Posterior vena cava (tissue), 2 donors: ENCODE data around the gene SHB. TPM values are rescaled to one million over a fixed set of nuclear protein-coding genes. Genes with fewer than 3 reads are reported as not detected.
A peak's percentile ranks its signal among the peaks of the same experiment; 100 is the strongest.

Experiments used
- DNase-seq: peaks from one replicate; pipeline ENCODE4 v3.0.0-alpha.2; 2020; ENCODE audit warnings: low spot score
- intact Hi-C, 2 donors: fragments of 100-400 bp; cut with DNase I; formaldehyde crosslinking; loops; one replicate each; pipeline versions ENCODE4 v1.14.1 to v1.14.2; 2022 to 2023
- total RNA-seq, 2 donors: library from RNA; stranded (reverse); fragmentation: NEBNext Ultra II Directional; extraction: Animal tissue kit (Norgen Biotek cat#: 25700); gene quantifications; one replicate each; pipeline ENCODE4 v1.2.1, GENCODE V29; 2021
- donor health status: DM: yes; HTN: yes; CAD: no.
- donor health status: DM: yes; HTN: yes; CAD: no.

Gene SHB
- total RNA-seq, 2 donors from 2014 or later = 18.7 to 23.0 TPM

- no peak for DNase-seq
- intact Hi-C loops = loop anchor here in 1 of 2 donors (10.0 kb wide), 1 partner anchor 286 kb away; no protein-coding TSS in a partner anchor
These were observed 49.9 kb downstream of the SHB start for GRCh38 chr9:38018958-38019602.

- intact Hi-C loops = loop anchor here in 1 of 2 donors (10.0 kb wide), 1 partner anchor 286 kb away; no protein-coding TSS in a partner anchor
- no peak for DNase-seq
These were observed 50.6 kb downstream of the SHB start for GRCh38 chr9:38018241-38018957.

DNA sequence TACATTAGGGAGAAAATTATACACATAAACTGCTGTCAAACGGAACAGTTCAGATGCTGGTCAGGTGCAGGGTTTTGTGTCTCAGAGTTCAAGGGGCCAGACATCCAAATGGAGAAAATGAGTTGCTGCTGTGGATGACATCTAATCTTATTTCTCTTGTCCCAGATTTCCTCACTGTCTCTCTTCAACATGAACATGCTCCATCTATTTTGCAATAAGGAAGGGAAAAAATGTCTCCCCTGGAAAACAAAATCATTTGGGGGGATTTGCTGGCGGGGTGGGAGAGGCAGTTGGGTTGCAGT is 51.2 kb downstream of the SHB start:
- DNase-seq = no peak
- intact Hi-C loops = loop anchor here in 1 of 2 donors (10.0 kb wide), 1 partner anchor 287 kb away; no protein-coding TSS in a partner anchor

GRCh38 chr9:38017149-38017884 is 51.7 kb downstream of the SHB start:
- intact Hi-C loops = loop anchor here in 1 of 2 donors (10.0 kb wide), 1 partner anchor 287 kb away; no protein-coding TSS in a partner anchor

DNA sequence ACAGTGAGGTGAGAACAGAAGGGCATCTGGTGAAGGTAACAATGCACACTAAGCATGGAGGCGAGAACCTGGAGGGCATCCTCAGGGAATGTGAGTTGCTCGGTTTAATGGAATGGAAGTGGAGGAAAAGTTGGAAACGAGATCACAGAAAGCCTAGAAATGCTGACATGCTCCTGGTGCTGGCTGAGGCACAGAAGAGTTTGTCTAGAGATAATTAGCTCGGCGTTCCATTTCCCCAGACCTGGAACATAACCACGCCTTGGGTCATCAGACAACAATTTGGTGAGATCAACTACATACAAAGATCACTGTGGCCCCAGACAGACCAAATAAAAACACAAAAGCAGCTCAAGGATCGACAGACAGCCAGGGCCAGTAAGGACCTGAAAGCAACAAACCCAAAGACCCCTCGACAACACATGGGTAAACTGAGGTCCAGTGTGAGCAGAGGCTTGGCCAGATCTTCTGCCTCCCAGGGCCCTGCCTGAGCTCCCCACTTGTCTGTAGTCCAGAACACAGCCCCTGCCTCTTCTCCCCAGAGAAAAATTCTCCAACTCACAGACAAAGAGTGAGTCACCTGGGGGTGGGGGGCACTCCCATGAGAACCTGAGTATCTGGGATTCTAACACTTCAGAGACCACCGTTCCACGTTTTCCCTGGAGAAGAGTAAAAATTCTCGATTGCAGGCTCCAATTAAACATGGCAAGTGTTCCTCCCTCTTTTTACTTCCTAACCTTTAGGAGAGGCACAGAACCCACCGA is 52.5 kb downstream of the SHB start:
- intact Hi-C loops = loop anchor here in 1 of 2 donors (10.0 kb wide), 1 partner anchor 288 kb away; no protein-coding TSS in a partner anchor
- DNase-seq = no peak

More at GRCh38 chr9:38017149-38017884, 51.7 kb downstream of the SHB start:
- DNase-seq = no peak

DNA sequence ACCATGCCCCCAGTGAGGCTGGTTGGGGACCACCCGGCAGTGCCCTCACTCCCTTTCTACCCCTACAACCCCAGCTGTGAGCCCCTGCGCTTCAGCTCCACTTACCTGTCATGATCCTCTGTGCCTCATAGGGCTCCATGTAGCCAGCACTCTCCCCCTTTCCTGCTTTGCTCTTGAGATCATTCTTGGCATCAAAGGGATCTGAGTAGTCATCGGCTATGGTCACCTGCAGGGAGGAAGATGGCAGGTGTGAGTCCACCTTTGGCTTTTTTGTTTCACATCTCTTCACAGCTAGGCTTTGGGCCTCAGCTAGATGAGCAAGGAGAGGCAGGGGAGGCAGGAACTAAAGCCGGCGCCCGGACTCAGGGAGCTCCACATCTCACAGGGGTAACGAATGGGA is 53.1 kb downstream of the SHB start:
- intact Hi-C loops = loop anchor here in 1 of 2 donors (10.0 kb wide), 1 partner anchor 289 kb away; no protein-coding TSS in a partner anchor

DNA sequence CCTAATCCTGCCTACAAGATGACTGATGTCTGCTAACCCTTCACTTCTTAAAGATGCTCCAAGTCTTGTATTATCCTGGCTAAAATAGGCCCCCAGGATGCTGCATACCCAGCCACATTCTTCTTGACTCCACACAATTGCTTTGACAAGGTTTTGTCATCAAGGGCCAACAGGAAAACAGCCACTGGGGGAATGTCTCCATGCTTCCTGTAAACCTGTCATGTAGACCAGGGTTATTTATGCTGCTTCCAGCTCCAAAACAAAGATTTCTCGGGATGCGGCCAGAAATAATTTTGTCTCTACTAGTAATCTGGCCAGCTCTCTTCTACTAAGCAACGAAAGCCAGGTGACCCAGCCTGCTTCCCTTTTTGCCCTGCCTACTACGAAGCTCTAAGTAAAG is 53.8 kb downstream of the SHB start:
- no peak for DNase-seq
- intact Hi-C loops = loop anchor here in 1 of 2 donors (10.0 kb wide), 1 partner anchor 290 kb away; no protein-coding TSS in a partner anchor

More for the DNA sequence above, 53.1 kb downstream of the SHB start:
- no peak for DNase-seq

DNA sequence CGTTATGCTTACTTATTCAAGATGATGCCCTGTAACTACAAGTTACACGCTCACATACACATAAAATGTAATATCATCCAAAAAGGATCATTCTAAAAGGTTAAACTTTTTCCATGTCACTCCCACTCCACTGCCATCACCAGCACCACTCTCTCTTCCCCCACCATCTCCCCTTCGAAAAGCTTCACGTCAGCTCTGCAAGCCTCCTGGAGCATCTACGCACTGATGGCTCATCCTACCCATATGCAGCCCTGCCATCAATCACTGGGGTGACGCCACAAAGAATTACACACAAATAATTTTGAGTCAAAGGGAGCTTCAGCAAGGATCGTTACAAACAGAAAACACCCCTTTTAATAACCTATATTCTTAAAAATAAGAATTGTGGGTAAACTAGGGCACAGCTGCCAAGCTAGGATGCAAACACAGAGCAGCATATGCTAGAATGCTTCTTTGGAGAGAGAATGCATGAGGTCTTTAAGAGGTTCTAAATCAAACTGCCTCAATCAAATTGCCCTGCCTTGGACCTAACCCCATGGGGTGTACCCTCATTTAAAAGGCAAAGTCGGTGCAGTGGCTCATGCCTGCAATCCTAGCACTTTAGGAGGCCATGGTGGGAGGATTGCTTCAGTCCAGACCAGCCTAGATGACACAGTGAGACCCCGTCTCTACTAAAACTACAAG is 56.1 kb downstream of the SHB start:
- intact Hi-C loops = loop anchor here in 1 of 2 donors (10.0 kb wide), 1 partner anchor 292 kb away; no protein-coding TSS in a partner anchor
- DNase-seq = no peak

DNA sequence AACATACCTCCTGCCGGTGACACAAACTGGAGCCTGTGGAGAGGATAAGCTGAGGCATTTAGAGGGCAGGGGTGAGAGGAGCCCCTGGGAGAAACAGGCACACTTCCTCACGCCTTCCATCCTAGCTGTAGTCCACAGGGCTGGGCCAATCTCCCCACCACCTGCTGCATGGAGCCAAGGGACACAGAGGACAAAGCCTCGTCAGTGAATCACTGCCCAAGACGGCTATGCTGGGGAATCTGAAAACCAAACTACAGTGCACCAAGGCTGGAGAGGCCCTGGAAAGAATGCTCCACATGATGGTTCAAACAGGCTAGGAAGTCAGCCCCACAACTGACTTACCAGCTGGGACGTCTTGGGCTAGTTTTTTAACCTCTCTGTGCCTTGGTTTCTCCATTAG is 57.0 kb downstream of the SHB start:
- intact Hi-C loops = loop anchor here in 1 of 2 donors (10.0 kb wide), 1 partner anchor 293 kb away; no protein-coding TSS in a partner anchor
- no peak for DNase-seq

DNA sequence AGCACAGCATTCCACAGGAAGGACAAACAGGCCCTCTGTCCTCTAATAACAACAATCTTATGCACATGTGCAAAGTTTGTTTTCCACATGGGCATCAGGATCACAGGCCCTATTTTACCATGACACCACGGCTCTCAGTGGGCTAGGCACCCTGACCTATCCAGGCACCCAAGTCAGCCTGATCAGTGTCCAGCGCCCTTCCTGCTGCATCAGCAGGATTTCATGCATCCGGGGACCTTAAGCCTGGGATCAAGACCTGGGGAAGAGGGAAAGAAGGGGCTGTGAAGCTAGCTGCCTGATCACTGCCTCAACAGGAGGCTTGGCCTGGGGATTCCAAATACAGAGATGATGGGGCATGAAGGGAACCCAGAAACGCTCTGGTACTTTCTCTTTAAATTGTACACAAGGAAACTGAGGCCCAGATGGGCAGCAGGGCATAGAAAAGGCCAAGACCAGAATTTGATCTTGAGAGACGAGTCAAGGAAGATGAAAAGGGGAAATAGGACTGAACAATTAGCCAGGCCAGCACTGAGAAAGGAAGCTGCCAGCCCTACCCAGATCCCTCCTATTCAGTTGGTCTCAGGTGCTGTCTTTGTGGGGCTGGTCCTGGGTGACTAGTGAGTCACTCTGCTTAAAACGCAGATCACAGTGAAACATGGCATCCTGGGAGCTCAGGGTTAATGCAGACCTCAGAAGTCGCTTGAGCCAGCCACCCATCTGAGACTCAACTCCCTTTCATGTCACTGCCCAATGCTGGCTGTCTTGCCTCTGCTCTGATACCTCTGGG is 57.9 kb downstream of the SHB start:
- intact Hi-C loops = loop anchor here in 1 of 2 donors (10.0 kb wide), 1 partner anchor 294 kb away; no protein-coding TSS in a partner anchor

DNA sequence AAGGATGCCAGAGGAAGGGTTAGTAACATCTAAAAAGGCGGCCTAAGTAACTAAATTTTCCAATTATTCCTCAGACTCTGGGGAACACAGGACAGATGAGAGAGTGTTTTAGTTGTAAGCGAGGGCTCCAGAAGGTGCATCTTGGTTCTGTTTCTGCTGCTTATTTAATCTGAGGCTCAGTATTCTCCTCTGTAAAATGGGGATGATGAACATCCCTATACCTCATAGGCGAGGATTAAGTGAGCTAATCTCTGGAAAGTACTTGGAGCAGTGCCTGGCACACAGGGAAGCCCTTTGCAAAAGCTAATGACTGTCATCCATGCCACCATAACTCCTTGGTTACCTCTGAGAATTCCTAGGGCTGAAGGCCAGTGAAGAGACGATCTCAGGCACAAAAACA is 59.0 kb downstream of the SHB start:
- no peak for DNase-seq
- intact Hi-C loops = loop anchor here in 1 of 2 donors (10.0 kb wide), 1 partner anchor 295 kb away; no protein-coding TSS in a partner anchor

More for the DNA sequence above, 57.9 kb downstream of the SHB start:
- DNase-seq = no peak

- no peak for DNase-seq
- intact Hi-C loops = no loop called here
These were observed 60.0 kb downstream of the SHB start for GRCh38 chr9:38009035-38009501.

GRCh38 chr9:38008168-38009034 is 60.6 kb downstream of the SHB start:
- DNase-seq = peak; percentile 90
- intact Hi-C loops = no loop called here

- DNase-seq = no peak
- intact Hi-C loops = no loop called here
These were observed 62.0 kb downstream of the SHB start for GRCh38 chr9:38007016-38007415.

DNA sequence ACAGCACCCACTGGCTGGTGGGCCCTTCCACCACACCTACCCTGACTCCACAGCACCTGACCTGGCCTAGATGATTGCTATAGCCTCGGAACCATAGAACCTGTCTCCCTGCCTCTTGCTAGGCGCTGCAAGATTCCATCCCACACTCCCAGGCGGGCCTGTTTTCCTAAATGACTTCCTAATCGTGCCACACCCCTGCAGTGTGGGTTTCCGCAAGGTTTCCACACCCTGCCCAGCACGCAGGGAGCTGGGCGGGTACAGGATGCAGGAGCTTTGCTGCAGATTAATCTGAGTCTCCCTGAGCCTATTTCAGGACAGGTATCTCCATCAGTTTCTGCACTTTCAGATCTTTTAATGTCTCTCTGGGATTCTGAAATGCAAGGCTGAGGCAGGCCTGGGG is 62.9 kb downstream of the SHB start:
- intact Hi-C loops = no loop called here
- DNase-seq = no peak

DNA sequence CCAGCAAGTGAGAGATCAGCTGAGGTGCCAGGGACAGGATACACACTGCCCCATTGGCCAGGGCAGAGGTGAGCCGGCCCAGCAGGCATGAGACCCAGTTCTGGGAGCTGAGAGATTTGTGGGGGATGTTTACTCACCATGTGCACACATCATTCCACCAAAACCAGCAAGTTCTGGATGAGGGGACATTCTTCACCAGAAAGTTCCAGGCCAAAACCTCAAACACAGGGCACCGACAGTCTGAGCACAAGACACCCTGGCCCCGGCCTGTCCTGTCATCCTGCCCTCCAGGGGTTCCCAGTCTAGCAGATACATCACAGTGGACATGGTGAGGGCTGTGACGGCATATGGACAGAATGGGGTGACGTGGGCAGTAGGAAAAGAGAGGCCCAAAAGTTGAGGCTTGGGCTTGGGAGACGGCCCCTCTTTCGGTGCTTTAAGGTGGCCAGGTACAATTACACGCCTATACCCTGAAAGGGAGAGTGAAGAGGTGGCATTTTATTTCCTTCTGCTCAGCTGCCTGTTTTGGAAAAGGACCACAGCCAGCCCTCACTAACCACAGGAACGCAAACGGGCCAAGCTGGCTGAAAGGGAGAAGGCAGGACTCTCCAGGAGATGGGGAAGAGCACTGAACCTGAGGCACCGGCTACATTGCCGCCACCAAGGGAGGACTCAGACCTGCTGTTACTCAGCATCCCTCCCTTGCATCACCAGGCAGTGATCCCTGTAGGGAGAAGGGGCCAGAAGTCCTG is 64.0 kb downstream of the SHB start:
- intact Hi-C loops = no loop called here
- DNase-seq = no peak
